HG03521 (cell line): ENCODE measurements around the gene DDIT3.

Experiments used
- ATAC-seq: cut with Tn5 transposase; IDR thresholded peaks from one replicate; pipeline ENCODE4 v1.9.1; 2021; ENCODE audit warnings: mild to moderate bottlenecking, moderate library complexity; ENCODE audit not compliant: unreplicated experiment

DDIT3 gene

GRCh38 chr12:57547288-57548012 lies 27.1 kb upstream of the DDIT3 start:
- no peak for ATAC-seq

- peak; percentile 98 for ATAC-seq
Measured at GRCh38 chr12:57546438-57547287, 26.3 kb upstream of the DDIT3 start, which contains the start of gene DCTN2. DCTN2 (minus strand) TSS chr12:57547192; CDS start chr12:57547063, 129 bp downstream.

- ATAC-seq: no peak
Measured at GRCh38 chr12:57545809-57546437, 25.6 kb upstream of the DDIT3 start.

- no peak for ATAC-seq
Measured at GRCh38 chr12:57543581-57543980, 23.3 kb upstream of the DDIT3 start.

GRCh38 chr12:57541717-57542116 lies 21.4 kb upstream of the DDIT3 start:
- no peak for ATAC-seq

GRCh38 chr12:57541001-57541400 lies 20.7 kb upstream of the DDIT3 start:
- no peak for ATAC-seq

- no peak for ATAC-seq
Measured at GRCh38 chr12:57539134-57539768, 18.9 kb upstream of the DDIT3 start.

- no peak for ATAC-seq
Measured at GRCh38 chr12:57536597-57536942, 16.3 kb upstream of the DDIT3 start.

GRCh38 chr12:57535764-57536596 lies 15.7 kb upstream of the DDIT3 start:
- ATAC-seq: no peak

GRCh38 chr12:57534991-57535543 lies 14.8 kb upstream of the DDIT3 start:
- no peak for ATAC-seq

- ATAC-seq: no peak
Measured at GRCh38 chr12:57534250-57534649, 13.9 kb upstream of the DDIT3 start.

- ATAC-seq: no peak
Measured at GRCh38 chr12:57533108-57533507, 12.8 kb upstream of the DDIT3 start.

GRCh38 chr12:57531836-57532235 lies 11.5 kb upstream of the DDIT3 start:
- no peak for ATAC-seq

- no peak for ATAC-seq
Measured at GRCh38 chr12:57530396-57531142, 10.3 kb upstream of the DDIT3 start.

- no peak for ATAC-seq
Measured at GRCh38 chr12:57529831-57530230, 9.5 kb upstream of the DDIT3 start.

GRCh38 chr12:57528831-57529555 lies 8.7 kb upstream of the DDIT3 start:
- ATAC-seq: no peak

GRCh38 chr12:57528176-57528575 lies 7.9 kb upstream of the DDIT3 start:
- ATAC-seq: no peak

GRCh38 chr12:57527184-57527583 lies 6.9 kb upstream of the DDIT3 start:
- no peak for ATAC-seq
